ENCODE measurements around the gene CTNNA3. TPM values are rescaled to one million over a fixed set of nuclear protein-coding genes. Genes with fewer than 3 reads are reported as not detected.

Gene CTNNA3
- total RNA-seq, 1 donor from 2014 or later, result not detected

GRCh38 chr10:66239062-66239461 lies 1456.9 kb downstream of the CTNNA3 start:
- Histone ChIP-seq H3K4me3 (ENCODE audit: low read depth, low read length) (no peak overlapping the region), H3K36me3 (ENCODE audit: control insufficient read depth, insufficient read depth, low read length) (no peaks in the 10 kb centered on the region), H3K27me3 (ENCODE audit: control insufficient read depth, insufficient read depth, low read length) (no peaks in the 10 kb centered on the region)
- TF ChIP-seq CTCF (IDR thresholded peaks at IDR 0.05; ENCODE audit: insufficient read depth, low read length, severe bottlenecking), result no peak
- FAIRE-seq (no peak), DNase-seq (ENCODE audit: low read depth) (no peak)

GRCh38 chr10:66238343-66238742 lies 1457.7 kb downstream of the CTNNA3 start:
- no peak for DNase-seq (ENCODE audit: low read depth)
- no peaks in the 10 kb centered on the region for H3K36me3 ChIP-seq (ENCODE audit: control insufficient read depth, insufficient read depth, low read length)
- no peak for TF ChIP-seq CTCF (IDR thresholded peaks at IDR 0.05; ENCODE audit: insufficient read depth, low read length, severe bottlenecking)
- no peak for FAIRE-seq
- no peaks in the 10 kb centered on the region for H3K27me3 ChIP-seq (ENCODE audit: control insufficient read depth, insufficient read depth, low read length)
- H3K4me3 ChIP-seq (ENCODE audit: low read depth, low read length), result no peak overlapping the region

GRCh38 chr10:66234872-66235271 lies 1461.1 kb downstream of the CTNNA3 start:
- FAIRE-seq (no peak), DNase-seq (ENCODE audit: low read depth) (no peak)
- H3K27me3 ChIP-seq (ENCODE audit: control insufficient read depth, insufficient read depth, low read length), result no peaks in the 10 kb centered on the region
- no peak overlapping the region for H3K4me3 ChIP-seq (ENCODE audit: low read depth, low read length)
- H3K36me3 ChIP-seq (ENCODE audit: control insufficient read depth, insufficient read depth, low read length), result no peaks in the 10 kb centered on the region
- TF ChIP-seq CTCF (IDR thresholded peaks at IDR 0.05; ENCODE audit: insufficient read depth, low read length, severe bottlenecking), result no peak

- Histone ChIP-seq H3K4me3 (ENCODE audit: low read depth, low read length) (no peak overlapping the region), H3K27me3 (ENCODE audit: control insufficient read depth, insufficient read depth, low read length) (no peaks in the 10 kb centered on the region), H3K36me3 (ENCODE audit: control insufficient read depth, insufficient read depth, low read length) (no peaks in the 10 kb centered on the region)
- no peak for TF ChIP-seq CTCF (IDR thresholded peaks at IDR 0.05; ENCODE audit: insufficient read depth, low read length, severe bottlenecking)
- FAIRE-seq, result no peak
- DNase-seq (ENCODE audit: low read depth), result no peak
Observed at GRCh38 chr10:66228887-66229286, 1467.1 kb downstream of the CTNNA3 start.

- H3K27me3 ChIP-seq (ENCODE audit: control insufficient read depth, insufficient read depth, low read length), result no peaks in the 10 kb centered on the region
- no peaks in the 10 kb centered on the region for H3K36me3 ChIP-seq (ENCODE audit: control insufficient read depth, insufficient read depth, low read length)
- H3K4me3 ChIP-seq (ENCODE audit: low read depth, low read length), result no peak overlapping the region
- TF ChIP-seq CTCF (IDR thresholded peaks at IDR 0.05; ENCODE audit: insufficient read depth, low read length, severe bottlenecking), result no peak
- FAIRE-seq, result no peak
- DNase-seq (ENCODE audit: low read depth), result no peak
Observed at GRCh38 chr10:66223656-66224055, 1472.3 kb downstream of the CTNNA3 start.

- FAIRE-seq, result no peak
- no peak for DNase-seq (ENCODE audit: low read depth)
- H3K36me3 ChIP-seq (ENCODE audit: control insufficient read depth, insufficient read depth, low read length), result no peaks in the 10 kb centered on the region
- H3K4me3 ChIP-seq (ENCODE audit: low read depth, low read length), result no peak overlapping the region
- no peak for TF ChIP-seq CTCF (IDR thresholded peaks at IDR 0.05; ENCODE audit: insufficient read depth, low read length, severe bottlenecking)
- H3K27me3 ChIP-seq (ENCODE audit: control insufficient read depth, insufficient read depth, low read length), result no peaks in the 10 kb centered on the region
Observed at GRCh38 chr10:66222462-66223046, 1473.4 kb downstream of the CTNNA3 start.
